ENCODE data around the gene ARHGEF37. TPM values are rescaled to one million over a fixed set of nuclear protein-coding genes. Genes with fewer than 3 reads are reported as not detected.

ARHGEF37 gene
- total RNA-seq, 3 donors from 2014 or later = 5.3 to 54.4 (median 29.2) TPM

DNA sequence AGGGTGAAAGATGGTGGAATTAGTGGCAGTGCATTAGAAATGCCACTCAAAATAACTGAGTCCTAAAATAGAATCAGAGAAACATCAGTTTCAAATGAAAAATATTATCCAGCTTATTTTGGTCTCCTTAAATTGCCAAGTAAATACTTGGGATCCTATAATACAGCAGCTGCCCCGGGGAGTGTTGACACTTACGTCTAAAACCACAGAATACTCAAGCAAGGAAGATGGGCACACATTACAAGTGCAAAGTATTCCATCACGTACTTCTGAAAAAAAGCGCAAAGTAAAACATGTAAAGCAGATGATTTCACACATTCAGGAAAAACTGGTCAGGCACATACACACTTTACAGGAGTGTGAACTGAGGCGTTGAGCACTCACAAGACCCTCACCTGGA, 2.4 kb upstream of the ARHGEF37 start:
- intact Hi-C loops (cut with DNase I; ENCODE audit: low total_unique reads) = no loop called here
- H3K4me3 ChIP-seq = no peak overlapping the region
- H3K27me3 ChIP-seq = no peaks in the 10 kb centered on the region
- no peak for DNase-seq (ENCODE audit: low spot score in 2 of 2)
- no peak for TF ChIP-seq POLR2A (IDR thresholded peaks at IDR 0.05)
- no peak for TF ChIP-seq POLR2AphosphoS5 (IDR thresholded peaks at IDR 0.05)
- TF ChIP-seq, protein P1, sequence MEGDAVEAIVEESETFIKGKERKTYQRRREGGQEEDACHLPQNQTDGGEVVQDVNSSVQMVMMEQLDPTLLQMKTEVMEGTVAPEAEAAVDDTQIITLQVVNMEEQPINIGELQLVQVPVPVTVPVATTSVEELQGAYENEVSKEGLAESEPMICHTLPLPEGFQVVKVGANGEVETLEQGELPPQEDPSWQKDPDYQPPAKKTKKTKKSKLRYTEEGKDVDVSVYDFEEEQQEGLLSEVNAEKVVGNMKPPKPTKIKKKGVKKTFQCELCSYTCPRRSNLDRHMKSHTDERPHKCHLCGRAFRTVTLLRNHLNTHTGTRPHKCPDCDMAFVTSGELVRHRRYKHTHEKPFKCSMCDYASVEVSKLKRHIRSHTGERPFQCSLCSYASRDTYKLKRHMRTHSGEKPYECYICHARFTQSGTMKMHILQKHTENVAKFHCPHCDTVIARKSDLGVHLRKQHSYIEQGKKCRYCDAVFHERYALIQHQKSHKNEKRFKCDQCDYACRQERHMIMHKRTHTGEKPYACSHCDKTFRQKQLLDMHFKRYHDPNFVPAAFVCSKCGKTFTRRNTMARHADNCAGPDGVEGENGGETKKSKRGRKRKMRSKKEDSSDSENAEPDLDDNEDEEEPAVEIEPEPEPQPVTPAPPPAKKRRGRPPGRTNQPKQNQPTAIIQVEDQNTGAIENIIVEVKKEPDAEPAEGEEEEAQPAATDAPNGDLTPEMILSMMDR (IDR thresholded peaks at IDR 0.05) = no peak
- peak overlapping the region; percentile 26 to 41 for H3K27ac ChIP-seq
- no peaks in the 10 kb centered on the region for H3K9me3 ChIP-seq
- H3K36me3 ChIP-seq = no peaks in the 10 kb centered on the region
- peaks cover 4 to 7% of the 10 kb centered on the region in 2 donors for H3K4me1 ChIP-seq

DNA sequence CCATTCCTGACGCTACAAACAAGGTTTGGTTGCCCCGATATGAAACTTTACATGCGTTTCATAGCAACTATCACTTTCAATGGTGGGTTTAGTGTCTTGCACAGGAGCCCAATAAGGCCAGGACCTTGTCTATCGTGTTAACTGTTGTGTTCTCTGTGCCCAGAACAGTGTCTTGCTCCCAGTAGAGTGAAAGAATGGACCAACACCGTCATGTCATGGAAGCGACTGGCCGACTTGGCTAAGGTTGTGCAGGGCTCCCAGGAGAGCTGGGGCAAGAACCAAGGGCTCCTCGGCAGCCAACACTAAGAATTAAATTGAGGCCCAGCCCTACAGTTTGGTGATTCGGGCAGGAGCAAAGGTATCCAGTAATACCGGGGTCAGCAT, 498 bp upstream of the ARHGEF37 start:
- no peaks in the 10 kb centered on the region for H3K27me3 ChIP-seq
- H3K27ac ChIP-seq = peak overlapping the region; percentile 92
- peak overlapping the region; percentile 59 to 72 (median 65) for H3K4me3 ChIP-seq
- TF ChIP-seq POLR2A (IDR thresholded peaks at IDR 0.05) (no peak), POLR2AphosphoS5 (IDR thresholded peaks at IDR 0.05) (no peak)
- TF ChIP-seq, protein P1 (IDR thresholded peaks at IDR 0.05) = no peak
- H3K9me3 ChIP-seq = no peaks in the 10 kb centered on the region
- no peaks in the 10 kb centered on the region for H3K36me3 ChIP-seq
- DNase-seq (ENCODE audit: low spot score in 2 of 2) = no peak
- intact Hi-C loops (cut with DNase I; ENCODE audit: low total_unique reads) = no loop called here
- peaks cover 4 to 10% of the 10 kb centered on the region in 2 donors for H3K4me1 ChIP-seq

DNA sequence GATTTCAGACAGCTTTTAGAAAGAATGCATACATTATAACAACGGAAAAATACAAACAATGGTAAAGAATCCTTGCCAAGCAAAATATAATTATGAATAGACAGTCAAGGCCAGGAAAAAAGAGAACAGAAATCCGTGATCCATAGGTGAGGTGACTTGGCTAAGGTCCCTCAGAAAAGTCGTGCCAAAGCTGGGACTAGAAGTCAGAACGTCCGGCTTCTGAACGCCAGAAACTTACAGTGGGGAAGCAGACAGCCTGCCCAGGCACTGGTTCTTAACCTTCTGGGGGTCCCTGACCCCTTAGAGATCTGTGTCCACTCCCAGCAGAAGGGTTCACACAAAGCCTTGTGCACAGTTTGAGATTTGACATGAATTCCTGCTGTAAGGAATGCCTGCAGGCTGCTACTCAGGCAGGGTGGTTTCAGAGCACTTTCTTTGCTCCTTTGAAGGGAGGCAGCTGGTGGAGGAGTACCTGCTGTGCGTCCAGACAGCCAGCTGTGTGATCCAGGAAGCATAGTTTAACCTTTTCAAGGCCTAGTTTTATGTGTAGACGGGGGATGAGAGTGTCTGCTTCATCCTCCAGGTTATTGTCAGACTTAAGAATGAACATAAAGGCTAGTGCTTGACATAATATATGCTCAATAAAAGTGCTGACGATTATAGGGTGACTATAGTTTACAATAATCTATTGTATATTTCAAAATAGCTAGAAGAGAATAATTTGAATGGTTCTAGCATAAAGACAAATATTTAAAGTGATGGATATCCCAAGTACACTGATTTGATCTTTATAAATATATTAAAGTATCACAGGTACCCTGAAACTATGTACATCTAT, 852 bp downstream of the ARHGEF37 start:
- peak in 1 of 2 donors; percentile 42 for DNase-seq (ENCODE audit: low spot score in 2 of 2)
- TF ChIP-seq POLR2AphosphoS5 (IDR thresholded peaks at IDR 0.05) (peak in 1 of 3 donors; percentile 40), POLR2A (IDR thresholded peaks at IDR 0.05) (no peak)
- H3K27ac ChIP-seq = peak overlapping the region; percentile 92
- intact Hi-C loops (cut with DNase I; ENCODE audit: low total_unique reads) = no loop called here
- peak overlapping the region; percentile 59 to 72 (median 65) for H3K4me3 ChIP-seq
- H3K27me3 ChIP-seq = no peaks in the 10 kb centered on the region
- no peaks in the 10 kb centered on the region for H3K9me3 ChIP-seq
- H3K4me1 ChIP-seq = peaks cover 4 to 14% of the 10 kb centered on the region in 2 donors
- no peaks in the 10 kb centered on the region for H3K36me3 ChIP-seq

DNA sequence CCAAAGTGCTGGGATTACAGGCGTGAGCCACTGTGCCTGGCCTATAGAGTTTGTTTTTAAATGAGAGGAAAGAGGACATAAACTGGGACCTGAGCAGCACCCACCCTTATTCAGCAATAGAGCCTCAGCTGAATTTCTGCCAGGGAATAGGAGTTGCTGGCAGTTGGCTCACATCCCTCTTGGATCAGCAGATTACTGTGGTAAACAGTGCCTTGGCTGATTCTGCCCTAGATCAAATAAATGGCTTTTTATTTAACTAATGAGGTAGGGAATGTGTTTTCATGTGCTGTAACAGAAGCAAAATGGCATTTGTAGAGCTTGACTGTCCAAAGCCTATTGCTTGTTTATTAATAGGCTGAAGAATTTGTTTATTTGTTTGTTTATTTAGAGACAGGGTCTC, 2.1 kb downstream of the ARHGEF37 start:
- intact Hi-C loops (cut with DNase I; ENCODE audit: low total_unique reads) = no loop called here
- peak overlapping the region; percentile 81 to 92 for H3K27ac ChIP-seq
- TF ChIP-seq POLR2AphosphoS5 (IDR thresholded peaks at IDR 0.05) (no peak), POLR2A (IDR thresholded peaks at IDR 0.05) (no peak)
- TF ChIP-seq, protein P1 (IDR thresholded peaks at IDR 0.05) = no peak
- peak overlapping the region in 2 of 3 donors; percentile 44 to 65 for H3K4me3 ChIP-seq
- peaks cover 4 to 14% of the 10 kb centered on the region in 2 donors for H3K4me1 ChIP-seq
- no peaks in the 10 kb centered on the region for H3K9me3 ChIP-seq
- no peaks in the 10 kb centered on the region for H3K27me3 ChIP-seq
- DNase-seq (ENCODE audit: low spot score in 2 of 2) = no peak
- H3K36me3 ChIP-seq = no peaks in the 10 kb centered on the region

DNA sequence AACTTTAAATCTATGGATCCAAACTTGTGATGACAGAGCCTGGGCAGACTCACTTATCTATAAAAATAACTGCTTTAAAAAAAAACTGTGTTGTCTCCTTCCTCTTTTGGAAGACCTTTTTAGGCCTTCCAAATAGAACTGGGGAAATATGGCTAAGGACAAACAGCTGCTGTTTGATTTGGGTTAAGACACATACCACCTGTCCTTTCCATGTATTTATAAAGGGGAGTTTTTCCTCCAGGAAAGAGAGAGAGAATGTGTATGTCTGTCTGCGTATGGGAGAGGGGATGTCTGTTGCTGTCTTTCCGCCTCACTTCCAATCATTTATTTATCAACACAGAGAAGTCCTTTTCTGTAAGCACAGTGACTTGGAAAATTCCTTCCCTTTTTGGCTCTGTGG, 2.8 kb downstream of the ARHGEF37 start:
- TF ChIP-seq, protein P1 (IDR thresholded peaks at IDR 0.05) = no peak
- TF ChIP-seq POLR2AphosphoS5 (IDR thresholded peaks at IDR 0.05) (no peak), POLR2A (IDR thresholded peaks at IDR 0.05) (no peak)
- Histone ChIP-seq H3K4me3 (peak overlapping the region in 1 of 3 donors; percentile 44), H3K9me3 (no peaks in the 10 kb centered on the region), H3K27ac (peak overlapping the region; percentile 81 to 92), H3K4me1 (peaks cover 4 to 14% of the 10 kb centered on the region in 2 donors), H3K36me3 (no peaks in the 10 kb centered on the region), H3K27me3 (no peaks in the 10 kb centered on the region)
- DNase-seq (ENCODE audit: low spot score in 2 of 2) = no peak
- intact Hi-C loops (cut with DNase I; ENCODE audit: low total_unique reads) = no loop called here

Measured in breast epithelium (tissue), 4 donors.